Keratinocyte (primary cell): ENCODE measurements around the gene TMEM19.

Experiments used
- EZH2 ChIP-seq: IDR thresholded peaks from one replicate; pipeline ENCODE4 v1.6.1; 2012; ENCODE audit warnings: inconsistent platforms, mild to moderate bottlenecking, low read length, moderate library complexity
- TF ChIP-seq, protein P1 (sequence below), 3 experiments: IDR thresholded peaks in 1 of 3; conservative IDR thresholded peaks in 1 of 3; optimal IDR thresholded peaks in 1 of 3; 2 replicates in 2 of 3; 3 replicates in 1 of 3; pipeline versions ENCODE3 to v1.5.1; 2011; ENCODE audit warnings: low read length in 3 of 3, mild to moderate bottlenecking in 3 of 3, moderate library complexity in 2 of 3, control low read depth in 1 of 3, inconsistent platforms in 1 of 3; ENCODE audit not compliant: insufficient read depth in 2 of 3; ENCODE audit errors: extremely low read depth in 1 of 3

DNA sequence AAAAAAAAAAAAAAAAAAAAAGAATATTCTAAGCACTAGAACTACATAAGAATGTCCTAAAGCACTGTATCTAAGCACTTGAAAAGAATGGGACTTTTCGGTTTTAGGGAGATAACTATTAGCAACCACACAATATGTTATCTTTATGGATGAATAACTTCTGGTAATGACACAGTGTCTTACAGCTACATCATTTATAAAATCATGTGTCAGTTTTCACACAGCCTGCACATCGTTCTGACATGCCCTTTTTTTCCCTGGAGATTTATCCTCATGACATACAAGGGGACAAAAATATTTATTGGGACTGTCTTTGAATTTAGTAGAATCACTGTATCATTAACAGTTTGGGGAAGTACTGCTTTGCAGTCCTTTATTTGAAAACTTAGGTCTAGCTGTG, 17.3 kb downstream of the TMEM19 start:
- TF ChIP-seq, protein P1, sequence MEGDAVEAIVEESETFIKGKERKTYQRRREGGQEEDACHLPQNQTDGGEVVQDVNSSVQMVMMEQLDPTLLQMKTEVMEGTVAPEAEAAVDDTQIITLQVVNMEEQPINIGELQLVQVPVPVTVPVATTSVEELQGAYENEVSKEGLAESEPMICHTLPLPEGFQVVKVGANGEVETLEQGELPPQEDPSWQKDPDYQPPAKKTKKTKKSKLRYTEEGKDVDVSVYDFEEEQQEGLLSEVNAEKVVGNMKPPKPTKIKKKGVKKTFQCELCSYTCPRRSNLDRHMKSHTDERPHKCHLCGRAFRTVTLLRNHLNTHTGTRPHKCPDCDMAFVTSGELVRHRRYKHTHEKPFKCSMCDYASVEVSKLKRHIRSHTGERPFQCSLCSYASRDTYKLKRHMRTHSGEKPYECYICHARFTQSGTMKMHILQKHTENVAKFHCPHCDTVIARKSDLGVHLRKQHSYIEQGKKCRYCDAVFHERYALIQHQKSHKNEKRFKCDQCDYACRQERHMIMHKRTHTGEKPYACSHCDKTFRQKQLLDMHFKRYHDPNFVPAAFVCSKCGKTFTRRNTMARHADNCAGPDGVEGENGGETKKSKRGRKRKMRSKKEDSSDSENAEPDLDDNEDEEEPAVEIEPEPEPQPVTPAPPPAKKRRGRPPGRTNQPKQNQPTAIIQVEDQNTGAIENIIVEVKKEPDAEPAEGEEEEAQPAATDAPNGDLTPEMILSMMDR (optimal IDR thresholded peaks at IDR 0.05 in 1 of 3, IDR thresholded peaks at IDR 0.05 in 1 of 3, conservative IDR thresholded peaks at IDR 0.05 in 1 of 3; ENCODE audit: extremely low read depth in 1 of 3, insufficient read depth in 2 of 3, low read length in 3 of 3): no peak
- no peak for TF ChIP-seq EZH2
